ENCODE data around the gene HMCN2. TPM values are rescaled to one million over a fixed set of nuclear protein-coding genes. Genes with fewer than 3 reads are reported as not detected.

The HMCN2 gene
- total and polyA plus RNA-seq, 4 donors, result 0.24 to 1.8 (median 0.29) TPM

DNA sequence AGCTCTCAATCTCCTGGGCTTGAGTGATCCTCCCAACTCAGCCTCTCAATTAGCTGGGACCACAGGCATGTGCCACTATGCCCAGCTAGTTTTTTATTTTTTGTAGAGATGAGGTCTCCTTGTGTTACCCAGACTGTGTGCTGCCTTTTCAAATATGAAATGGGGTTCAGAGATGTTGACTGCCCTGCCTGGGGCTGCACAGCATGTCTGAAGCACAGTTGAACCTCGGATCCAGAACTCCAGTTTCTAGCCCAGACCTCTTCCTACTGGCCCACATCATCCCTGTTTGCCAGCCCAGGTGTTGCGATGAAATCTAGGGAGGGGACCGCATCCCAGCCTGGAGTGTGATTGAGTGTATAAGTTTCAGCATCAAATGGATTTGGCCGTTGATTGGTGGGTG, 69.4 kb downstream of the HMCN2 start:
- H3K36me3 ChIP-seq (ENCODE audit: control insufficient read depth in 4 of 4, insufficient read depth in 3 of 4, low read depth in 1 of 4, low read length in 3 of 4), result no peaks in the 10 kb centered on the region
- DNase-seq (ENCODE audit: low spot score), result no peak
- H3K9ac ChIP-seq (ENCODE audit: low read depth in 1 of 2, low read length in 2 of 2), result no peak overlapping the region
- H3K27ac ChIP-seq (ENCODE audit: low read depth in 1 of 2, low read length in 2 of 2), result no peak overlapping the region
- no peaks in the 10 kb centered on the region for H3K27me3 ChIP-seq (ENCODE audit: control insufficient read depth in 4 of 4, insufficient read depth in 4 of 4, low read length in 3 of 4)
- H3K4me1 ChIP-seq (ENCODE audit: control insufficient read depth in 4 of 4, insufficient read depth in 4 of 4, low read length in 3 of 4), result no peaks in the 10 kb centered on the region
- no peak overlapping the region for H3K4me3 ChIP-seq (ENCODE audit: low read depth in 1 of 3, low read length in 3 of 3)
- WGBS, result 88% methylated on average over 4 of the region's 4 CpGs
- H3K9me3 ChIP-seq (ENCODE audit: control insufficient read depth in 4 of 4, low read length in 3 of 4), result no peaks in the 10 kb centered on the region
- no peak for TF ChIP-seq RAD21 (IDR thresholded peaks at IDR 0.05)
- no peak for TF ChIP-seq RXRA (IDR thresholded peaks at IDR 0.05)
- TF ChIP-seq GABPA (IDR thresholded peaks at IDR 0.05 in 1 of 2, conservative IDR thresholded peaks at IDR 0.05 in 1 of 2), result no peak
- no peak for TF ChIP-seq HNF4G (IDR thresholded peaks at IDR 0.05)
- TF ChIP-seq, protein P1, sequence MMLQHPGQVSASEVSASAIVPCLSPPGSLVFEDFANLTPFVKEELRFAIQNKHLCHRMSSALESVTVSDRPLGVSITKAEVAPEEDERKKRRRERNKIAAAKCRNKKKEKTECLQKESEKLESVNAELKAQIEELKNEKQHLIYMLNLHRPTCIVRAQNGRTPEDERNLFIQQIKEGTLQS (IDR thresholded peaks at IDR 0.05), result no peak
- TF ChIP-seq HNF4A (conservative IDR thresholded peaks at IDR 0.05), result no peak
- TF ChIP-seq, protein P2, sequence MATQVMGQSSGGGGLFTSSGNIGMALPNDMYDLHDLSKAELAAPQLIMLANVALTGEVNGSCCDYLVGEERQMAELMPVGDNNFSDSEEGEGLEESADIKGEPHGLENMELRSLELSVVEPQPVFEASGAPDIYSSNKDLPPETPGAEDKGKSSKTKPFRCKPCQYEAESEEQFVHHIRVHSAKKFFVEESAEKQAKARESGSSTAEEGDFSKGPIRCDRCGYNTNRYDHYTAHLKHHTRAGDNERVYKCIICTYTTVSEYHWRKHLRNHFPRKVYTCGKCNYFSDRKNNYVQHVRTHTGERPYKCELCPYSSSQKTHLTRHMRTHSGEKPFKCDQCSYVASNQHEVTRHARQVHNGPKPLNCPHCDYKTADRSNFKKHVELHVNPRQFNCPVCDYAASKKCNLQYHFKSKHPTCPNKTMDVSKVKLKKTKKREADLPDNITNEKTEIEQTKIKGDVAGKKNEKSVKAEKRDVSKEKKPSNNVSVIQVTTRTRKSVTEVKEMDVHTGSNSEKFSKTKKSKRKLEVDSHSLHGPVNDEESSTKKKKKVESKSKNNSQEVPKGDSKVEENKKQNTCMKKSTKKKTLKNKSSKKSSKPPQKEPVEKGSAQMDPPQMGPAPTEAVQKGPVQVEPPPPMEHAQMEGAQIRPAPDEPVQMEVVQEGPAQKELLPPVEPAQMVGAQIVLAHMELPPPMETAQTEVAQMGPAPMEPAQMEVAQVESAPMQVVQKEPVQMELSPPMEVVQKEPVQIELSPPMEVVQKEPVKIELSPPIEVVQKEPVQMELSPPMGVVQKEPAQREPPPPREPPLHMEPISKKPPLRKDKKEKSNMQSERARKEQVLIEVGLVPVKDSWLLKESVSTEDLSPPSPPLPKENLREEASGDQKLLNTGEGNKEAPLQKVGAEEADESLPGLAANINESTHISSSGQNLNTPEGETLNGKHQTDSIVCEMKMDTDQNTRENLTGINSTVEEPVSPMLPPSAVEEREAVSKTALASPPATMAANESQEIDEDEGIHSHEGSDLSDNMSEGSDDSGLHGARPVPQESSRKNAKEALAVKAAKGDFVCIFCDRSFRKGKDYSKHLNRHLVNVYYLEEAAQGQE (IDR thresholded peaks at IDR 0.05), result no peak
- TF ChIP-seq, protein P3, sequence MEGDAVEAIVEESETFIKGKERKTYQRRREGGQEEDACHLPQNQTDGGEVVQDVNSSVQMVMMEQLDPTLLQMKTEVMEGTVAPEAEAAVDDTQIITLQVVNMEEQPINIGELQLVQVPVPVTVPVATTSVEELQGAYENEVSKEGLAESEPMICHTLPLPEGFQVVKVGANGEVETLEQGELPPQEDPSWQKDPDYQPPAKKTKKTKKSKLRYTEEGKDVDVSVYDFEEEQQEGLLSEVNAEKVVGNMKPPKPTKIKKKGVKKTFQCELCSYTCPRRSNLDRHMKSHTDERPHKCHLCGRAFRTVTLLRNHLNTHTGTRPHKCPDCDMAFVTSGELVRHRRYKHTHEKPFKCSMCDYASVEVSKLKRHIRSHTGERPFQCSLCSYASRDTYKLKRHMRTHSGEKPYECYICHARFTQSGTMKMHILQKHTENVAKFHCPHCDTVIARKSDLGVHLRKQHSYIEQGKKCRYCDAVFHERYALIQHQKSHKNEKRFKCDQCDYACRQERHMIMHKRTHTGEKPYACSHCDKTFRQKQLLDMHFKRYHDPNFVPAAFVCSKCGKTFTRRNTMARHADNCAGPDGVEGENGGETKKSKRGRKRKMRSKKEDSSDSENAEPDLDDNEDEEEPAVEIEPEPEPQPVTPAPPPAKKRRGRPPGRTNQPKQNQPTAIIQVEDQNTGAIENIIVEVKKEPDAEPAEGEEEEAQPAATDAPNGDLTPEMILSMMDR (IDR thresholded peaks at IDR 0.05; ENCODE audit: low read depth, low read length, missing input control), result no peak
- no peak for TF ChIP-seq FOXA2 (IDR thresholded peaks at IDR 0.05)
- TF ChIP-seq EGR1 (IDR thresholded peaks at IDR 0.05; ENCODE audit: low read depth in 2 of 2), result no peak
- TF ChIP-seq TAF1 (conservative IDR thresholded peaks at IDR 0.05), result no peak
- TF ChIP-seq YY1 (IDR thresholded peaks at IDR 0.05), result no peak
- no peak for TF ChIP-seq SP1 (IDR thresholded peaks at IDR 0.05)
- no peak for TF ChIP-seq FOXA1 (IDR thresholded peaks at IDR 0.05)
- TF ChIP-seq, protein P4, sequence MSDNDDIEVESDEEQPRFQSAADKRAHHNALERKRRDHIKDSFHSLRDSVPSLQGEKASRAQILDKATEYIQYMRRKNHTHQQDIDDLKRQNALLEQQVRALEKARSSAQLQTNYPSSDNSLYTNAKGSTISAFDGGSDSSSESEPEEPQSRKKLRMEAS (IDR thresholded peaks at IDR 0.05), result no peak
- TF ChIP-seq JUND (IDR thresholded peaks at IDR 0.05), result no peak
- TF ChIP-seq, protein P5, sequence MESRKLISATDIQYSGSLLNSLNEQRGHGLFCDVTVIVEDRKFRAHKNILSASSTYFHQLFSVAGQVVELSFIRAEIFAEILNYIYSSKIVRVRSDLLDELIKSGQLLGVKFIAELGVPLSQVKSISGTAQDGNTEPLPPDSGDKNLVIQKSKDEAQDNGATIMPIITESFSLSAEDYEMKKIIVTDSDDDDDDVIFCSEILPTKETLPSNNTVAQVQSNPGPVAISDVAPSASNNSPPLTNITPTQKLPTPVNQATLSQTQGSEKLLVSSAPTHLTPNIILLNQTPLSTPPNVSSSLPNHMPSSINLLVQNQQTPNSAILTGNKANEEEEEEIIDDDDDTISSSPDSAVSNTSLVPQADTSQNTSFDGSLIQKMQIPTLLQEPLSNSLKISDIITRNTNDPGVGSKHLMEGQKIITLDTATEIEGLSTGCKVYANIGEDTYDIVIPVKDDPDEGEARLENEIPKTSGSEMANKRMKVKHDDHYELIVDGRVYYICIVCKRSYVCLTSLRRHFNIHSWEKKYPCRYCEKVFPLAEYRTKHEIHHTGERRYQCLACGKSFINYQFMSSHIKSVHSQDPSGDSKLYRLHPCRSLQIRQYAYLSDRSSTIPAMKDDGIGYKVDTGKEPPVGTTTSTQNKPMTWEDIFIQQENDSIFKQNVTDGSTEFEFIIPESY (IDR thresholded peaks at IDR 0.05), result no peak
- no peak for TF ChIP-seq NR2F2 (IDR thresholded peaks at IDR 0.05)

Measured in liver (tissue), 9 donors.